GM13977 (cell line): ENCODE results near the gene ZBTB7B.

Source experiments
- DNase-seq: peaks from one replicate; pipeline ENCODE4 v3.0.0; 2012; ENCODE audit warnings: low spot score
- in situ Hi-C: fragments of 300-500 bp; cut with MboI; formaldehyde crosslinking; loops from one replicate; pipeline ENCODE4 v1.12.0; 2022; ENCODE audit warnings: low sequenced_read_pairs, low pct_unique_long_range_greater_than_20kb, mixed read lengths, inconsistent platforms; ENCODE audit not compliant: unreplicated experiment
- TF ChIP-seq, protein P1 (sequence below): IDR thresholded peaks from 2 replicates; pipeline ENCODE4 v1.5.1; 2012; ENCODE audit warnings: mild to moderate bottlenecking, control low read depth; ENCODE audit not compliant: insufficient read depth; ENCODE audit errors: extremely low read depth, missing control alignments

Gene ZBTB7B

DNA sequence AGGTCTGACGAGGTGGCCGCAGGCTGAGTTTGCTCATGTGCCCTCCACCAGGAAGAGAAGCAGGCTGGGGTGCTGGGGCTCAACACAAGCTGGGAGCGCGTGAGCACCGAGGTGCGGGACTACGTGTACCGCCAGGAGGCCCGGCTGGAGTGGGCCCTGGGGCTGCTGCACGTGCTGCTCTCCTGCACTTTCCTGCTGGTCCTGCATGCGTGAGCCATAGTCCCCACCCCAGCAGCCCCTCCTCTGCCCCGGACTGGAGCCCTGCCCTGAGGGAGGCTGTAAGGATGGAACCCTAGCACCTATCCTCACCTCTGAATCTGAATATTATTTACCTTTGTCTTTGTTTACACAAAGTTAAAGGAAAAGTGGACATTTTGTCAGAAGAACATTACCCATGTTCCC lies 40.7 kb downstream of the ZBTB7B start:
- in situ Hi-C loops = no loop called here
- no peak for DNase-seq
- TF ChIP-seq, protein P1, sequence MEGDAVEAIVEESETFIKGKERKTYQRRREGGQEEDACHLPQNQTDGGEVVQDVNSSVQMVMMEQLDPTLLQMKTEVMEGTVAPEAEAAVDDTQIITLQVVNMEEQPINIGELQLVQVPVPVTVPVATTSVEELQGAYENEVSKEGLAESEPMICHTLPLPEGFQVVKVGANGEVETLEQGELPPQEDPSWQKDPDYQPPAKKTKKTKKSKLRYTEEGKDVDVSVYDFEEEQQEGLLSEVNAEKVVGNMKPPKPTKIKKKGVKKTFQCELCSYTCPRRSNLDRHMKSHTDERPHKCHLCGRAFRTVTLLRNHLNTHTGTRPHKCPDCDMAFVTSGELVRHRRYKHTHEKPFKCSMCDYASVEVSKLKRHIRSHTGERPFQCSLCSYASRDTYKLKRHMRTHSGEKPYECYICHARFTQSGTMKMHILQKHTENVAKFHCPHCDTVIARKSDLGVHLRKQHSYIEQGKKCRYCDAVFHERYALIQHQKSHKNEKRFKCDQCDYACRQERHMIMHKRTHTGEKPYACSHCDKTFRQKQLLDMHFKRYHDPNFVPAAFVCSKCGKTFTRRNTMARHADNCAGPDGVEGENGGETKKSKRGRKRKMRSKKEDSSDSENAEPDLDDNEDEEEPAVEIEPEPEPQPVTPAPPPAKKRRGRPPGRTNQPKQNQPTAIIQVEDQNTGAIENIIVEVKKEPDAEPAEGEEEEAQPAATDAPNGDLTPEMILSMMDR = no peak

DNA sequence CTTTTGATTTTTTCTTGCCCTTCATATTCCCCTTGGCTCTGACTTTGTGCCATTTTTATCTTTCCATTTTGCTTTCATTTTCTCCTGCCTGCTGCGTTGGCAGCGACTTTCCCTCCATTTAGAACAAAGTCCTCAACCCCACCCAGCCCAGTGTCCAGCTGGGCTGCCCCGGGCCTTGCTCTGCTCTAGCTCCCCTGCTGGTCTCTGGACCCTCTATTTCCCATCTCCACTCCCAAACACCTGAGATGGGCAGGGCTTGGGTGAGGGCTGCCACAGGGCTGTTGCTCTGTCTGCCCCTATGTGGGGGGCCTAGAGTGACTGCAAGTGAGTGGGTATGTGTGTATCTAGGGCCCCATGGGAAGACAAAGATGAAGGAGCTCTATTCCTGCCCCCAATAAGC lies 41.2 kb downstream of the ZBTB7B start:
- TF ChIP-seq, protein P1 = no peak
- in situ Hi-C loops = no loop called here
- DNase-seq = no peak

DNA sequence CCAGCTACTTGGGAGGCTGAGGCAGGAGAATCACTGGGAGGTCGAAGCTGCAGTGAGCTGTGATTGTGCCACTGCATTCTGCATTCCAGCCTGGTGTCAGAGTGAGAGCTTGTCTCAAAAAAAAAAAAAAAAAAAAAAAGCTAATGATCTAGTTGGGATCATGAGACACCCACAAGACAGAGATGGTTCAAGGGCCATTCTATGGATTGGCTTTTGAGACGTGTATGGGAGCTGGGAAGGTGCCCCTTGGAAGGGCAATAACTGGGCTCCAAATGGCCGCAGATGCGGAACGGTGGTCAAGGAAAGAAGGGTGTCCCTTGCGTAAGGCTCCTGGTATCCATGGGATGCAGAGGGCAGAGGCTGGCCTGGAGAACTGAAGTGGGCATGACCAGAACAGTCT lies 41.8 kb downstream of the ZBTB7B start:
- no peak for DNase-seq
- in situ Hi-C loops = no loop called here
- TF ChIP-seq, protein P1 = no peak

DNA sequence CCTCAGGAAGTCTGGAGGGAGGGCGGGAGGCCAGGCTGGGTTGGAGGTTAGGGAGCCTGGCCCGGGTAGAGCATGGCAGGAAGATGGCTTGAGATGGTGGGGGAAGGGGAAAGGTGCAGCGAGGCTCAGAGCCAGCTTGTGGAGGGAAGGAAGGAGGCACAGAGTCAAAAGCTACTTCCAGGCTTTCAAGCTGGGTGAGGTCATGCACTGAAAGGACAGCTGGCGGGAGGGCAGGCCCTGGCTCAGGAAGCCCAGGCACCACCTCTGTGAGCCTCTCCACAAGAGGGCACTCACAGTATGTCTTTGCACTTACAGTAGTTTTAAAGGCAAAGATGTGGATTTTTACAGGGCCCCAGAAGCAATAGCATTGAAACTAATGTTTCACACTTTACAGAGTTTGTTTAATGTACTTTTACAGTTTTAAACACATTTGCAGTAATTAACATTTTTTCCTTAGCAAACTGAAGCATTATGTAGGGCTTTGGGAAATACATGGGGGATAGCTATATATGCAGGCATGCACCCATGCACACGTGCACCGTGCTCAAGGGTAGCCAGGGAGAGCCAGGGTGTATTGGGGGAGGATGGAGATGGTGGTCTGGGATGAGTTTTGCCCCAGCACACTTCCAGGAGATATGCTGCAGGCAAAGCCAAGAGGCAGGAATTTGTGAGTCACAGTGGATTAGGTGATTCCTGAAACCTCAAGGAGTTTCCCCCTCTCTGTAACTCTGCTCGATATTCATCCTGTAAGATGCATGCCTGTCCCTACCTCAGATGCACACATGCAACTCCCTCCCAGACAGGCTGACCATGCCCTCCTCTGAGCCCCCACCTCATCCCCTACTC lies 42.4 kb downstream of the ZBTB7B start:
- in situ Hi-C loops = no loop called here
- peak; percentile 83 for DNase-seq
- TF ChIP-seq, protein P1 = peak; percentile 75

DNA sequence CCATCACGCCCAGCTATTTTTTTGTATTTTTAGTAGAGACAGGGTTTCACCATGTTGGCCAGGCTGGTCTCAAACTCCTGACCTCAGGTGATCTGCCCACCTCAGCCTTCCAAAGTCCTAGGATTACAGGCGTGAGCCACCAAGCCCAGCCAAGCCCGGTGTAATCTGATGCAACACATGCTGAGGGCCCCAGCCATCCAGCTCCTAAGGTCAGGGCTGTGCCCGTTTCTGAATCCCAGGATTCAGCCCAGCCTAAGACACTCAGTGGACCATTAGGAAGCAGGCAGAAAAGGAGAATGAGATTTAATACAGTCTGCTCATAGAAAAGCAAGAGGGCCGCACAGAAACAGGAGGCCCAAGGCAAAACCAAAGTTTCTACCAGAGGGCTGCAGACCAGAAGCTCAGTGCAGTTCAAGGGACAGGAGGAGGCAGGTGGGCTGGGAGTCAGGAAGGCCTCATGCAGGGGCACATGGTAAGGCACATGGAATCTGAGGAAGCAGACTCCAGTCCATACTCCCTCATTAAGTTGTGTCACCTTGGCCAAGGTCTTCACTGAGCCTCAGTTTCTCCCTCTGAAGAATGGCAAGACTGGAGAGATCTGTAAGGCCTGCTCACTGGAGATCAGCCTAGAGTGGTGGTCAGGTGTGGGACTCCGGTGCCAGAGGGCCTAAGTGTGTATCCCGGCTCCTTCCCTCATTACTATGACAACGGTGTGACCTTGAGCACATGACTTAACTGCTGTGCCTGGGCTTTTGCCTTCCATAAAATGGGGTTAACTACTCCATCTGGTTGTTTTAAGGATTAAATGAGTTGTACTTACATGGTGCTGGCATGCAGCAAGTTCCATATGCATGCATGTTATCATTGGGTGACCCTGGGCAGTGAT lies 46.1 kb downstream of the ZBTB7B start:
- in situ Hi-C loops = no loop called here
- TF ChIP-seq, protein P1 = no peak
- DNase-seq = no peak

DNA sequence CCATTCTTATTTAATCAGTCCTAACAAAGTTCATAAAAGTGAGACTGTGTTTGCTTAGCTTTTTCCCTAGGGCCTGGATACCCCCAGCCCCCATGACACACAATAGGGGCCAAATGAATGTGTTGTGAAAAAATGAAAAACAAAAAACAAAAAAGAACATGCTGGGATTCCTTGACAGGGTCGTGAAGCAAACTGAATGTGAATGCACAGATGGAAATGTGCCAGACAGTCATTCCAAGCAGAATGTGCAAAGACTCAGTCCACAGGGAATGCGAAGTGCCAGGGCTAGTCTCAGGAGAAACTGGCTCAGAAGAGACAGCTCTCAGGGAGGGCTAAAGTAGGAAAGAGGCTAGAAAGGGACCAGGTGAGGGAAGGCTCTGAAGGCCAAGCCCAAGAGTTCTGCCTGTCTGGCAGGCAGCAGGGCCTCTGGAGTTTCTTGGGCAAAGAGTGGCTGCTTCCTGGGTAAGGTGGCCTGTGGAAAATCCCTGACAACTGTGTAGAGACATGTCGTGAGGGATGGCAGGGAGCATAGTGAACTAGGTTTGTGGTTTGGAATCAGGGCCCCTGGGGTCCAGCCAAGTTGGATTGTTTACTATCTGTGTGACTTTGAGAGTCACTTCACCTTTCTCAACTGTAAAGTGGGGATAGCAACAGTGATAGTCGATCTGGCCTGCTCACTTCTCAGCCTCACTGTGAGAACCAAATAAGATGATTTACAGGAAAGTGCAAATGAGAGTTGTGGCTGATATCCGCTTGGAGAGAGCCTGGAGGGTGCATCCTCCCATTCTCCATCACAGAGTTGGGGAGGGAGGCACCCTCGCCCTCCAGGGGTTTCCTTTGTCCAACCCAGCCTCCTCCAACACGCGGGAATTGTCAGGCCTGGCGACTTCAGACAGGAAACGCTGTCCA lies 47.3 kb downstream of the ZBTB7B start:
- DNase-seq = no peak
- TF ChIP-seq, protein P1 = no peak
- in situ Hi-C loops = loop anchor here (25.0 kb wide), 1 partner anchor 388 kb away; no protein-coding TSS in a partner anchor
